T-helper 1 cell treated with Interleukin-12 subunit alpha and Interleukin-12 subunit beta and Interleukin-4 antibody, amounts not matched to agents 30 μg/mL and 1 μg/mL, for 36 hours (primary cell): Measurements from ENCODE around the gene SNX11.
"Not testable (repeated sequence)": the region's sequence is repeated elsewhere in the genome, so short reads cannot be mapped to it uniquely, and the experiment has no call there.

Source experiments
- H3K27ac Mint-ChIP-seq: one replicate; pipeline ENCODE4 v1.8.0; 2021; ENCODE audit warnings: mild to moderate bottlenecking, mixed read lengths
- H3K27me3 Mint-ChIP-seq: one replicate; pipeline ENCODE4 v1.8.0; 2021; ENCODE audit warnings: low read depth, mixed read lengths
- H3K36me3 Mint-ChIP-seq: one replicate; pipeline ENCODE4 v1.8.0; 2021; ENCODE audit warnings: low read depth, mixed read lengths
- H3K4me1 Mint-ChIP-seq: one replicate; pipeline ENCODE4 v1.8.0; 2021; ENCODE audit warnings: low read depth, mixed read lengths
- H3K4me3 Mint-ChIP-seq: one replicate; pipeline ENCODE4 v1.8.0; 2021; ENCODE audit warnings: mild to moderate bottlenecking, moderate library complexity, mixed read lengths
- H3K9me3 Mint-ChIP-seq: one replicate; pipeline ENCODE4 v1.8.0; 2021; ENCODE audit warnings: mixed read lengths

SNX11 gene

GRCh38 chr17:48073566-48074094 is 33.9 kb upstream of the SNX11 start:
- not testable (repeated sequence) for H3K9me3 Mint-ChIP-seq, H3K4me1 Mint-ChIP-seq, H3K27ac Mint-ChIP-seq, H3K27me3 Mint-ChIP-seq, H3K4me3 Mint-ChIP-seq
- peaks cover 29% of the 10 kb centered on the region for H3K36me3 Mint-ChIP-seq

GRCh38 chr17:48074322-48075081 is 33.1 kb upstream of the SNX11 start:
- Mint-ChIP-seq H3K27ac (no peak overlapping the region), H3K4me1 (peaks cover 4% of the 10 kb centered on the region)

GRCh38 chr17:48077152-48077551 is 30.4 kb upstream of the SNX11 start:
- not testable (repeated sequence) for H3K4me1 Mint-ChIP-seq, H3K4me3 Mint-ChIP-seq, H3K27ac Mint-ChIP-seq, H3K27me3 Mint-ChIP-seq, H3K9me3 Mint-ChIP-seq
- peaks cover 17% of the 10 kb centered on the region for H3K36me3 Mint-ChIP-seq

More at GRCh38 chr17:48074322-48075081, 33.1 kb upstream of the SNX11 start:
- Mint-ChIP-seq H3K27me3 (no peaks in the 10 kb centered on the region), H3K36me3 (peaks cover 28% of the 10 kb centered on the region), H3K9me3 (no peaks in the 10 kb centered on the region), H3K4me3 (no peak overlapping the region)

GRCh38 chr17:48081858-48082257 is 25.7 kb upstream of the SNX11 start:
- Mint-ChIP-seq H3K4me3 (no peak overlapping the region), H3K9me3 (no peaks in the 10 kb centered on the region), H3K36me3 (peaks cover under 1% of the 10 kb centered on the region), H3K27me3 (no peaks in the 10 kb centered on the region), H3K27ac (no peak overlapping the region), H3K4me1 (peaks cover 7% of the 10 kb centered on the region)

- Mint-ChIP-seq H3K27me3 (no peaks in the 10 kb centered on the region), H3K4me1 (peaks cover 7% of the 10 kb centered on the region), H3K27ac (no peak overlapping the region), H3K36me3 (no peaks in the 10 kb centered on the region), H3K9me3 (no peaks in the 10 kb centered on the region), H3K4me3 (no peak overlapping the region)
Observed at GRCh38 chr17:48084932-48085331, 22.6 kb upstream of the SNX11 start.

- no peak overlapping the region for H3K27ac Mint-ChIP-seq
- peaks cover 14% of the 10 kb centered on the region for H3K36me3 Mint-ChIP-seq
- no peaks in the 10 kb centered on the region for H3K9me3 Mint-ChIP-seq
- H3K4me3 Mint-ChIP-seq: no peak overlapping the region
- peaks cover 7% of the 10 kb centered on the region for H3K4me1 Mint-ChIP-seq
- H3K27me3 Mint-ChIP-seq: no peaks in the 10 kb centered on the region
Observed at GRCh38 chr17:48093341-48094045, 14.1 kb upstream of the SNX11 start.

- H3K27ac Mint-ChIP-seq: no peak overlapping the region
- H3K4me3 Mint-ChIP-seq: no peak overlapping the region
- H3K4me1 Mint-ChIP-seq: peaks cover 11% of the 10 kb centered on the region
- H3K27me3 Mint-ChIP-seq: no peaks in the 10 kb centered on the region
- H3K36me3 Mint-ChIP-seq: peaks cover 14% of the 10 kb centered on the region
- no peaks in the 10 kb centered on the region for H3K9me3 Mint-ChIP-seq
Observed at GRCh38 chr17:48095611-48096010, 12.0 kb upstream of the SNX11 start.

- no peak overlapping the region for H3K27ac Mint-ChIP-seq
- H3K9me3 Mint-ChIP-seq: peaks cover 8% of the 10 kb centered on the region
- H3K4me3 Mint-ChIP-seq: peak overlapping the region; percentile 96
- H3K4me1 Mint-ChIP-seq: peaks cover 32% of the 10 kb centered on the region
- H3K27me3 Mint-ChIP-seq: no peaks in the 10 kb centered on the region
- H3K36me3 Mint-ChIP-seq: peaks cover 5% of the 10 kb centered on the region
Observed at GRCh38 chr17:48100160-48100559, 7.4 kb upstream of the SNX11 start.

- Mint-ChIP-seq H3K9me3 (peaks cover 8% of the 10 kb centered on the region), H3K27ac (peak overlapping the region; percentile 83), H3K4me3 (peak overlapping the region; percentile 96), H3K36me3 (peaks cover 5% of the 10 kb centered on the region), H3K4me1 (peaks cover 32% of the 10 kb centered on the region), H3K27me3 (no peaks in the 10 kb centered on the region)
Observed at GRCh38 chr17:48100591-48101011, 7.0 kb upstream of the SNX11 start.

- Mint-ChIP-seq H3K4me3 (peak within 1 kb of the TSS; percentile 96), H3K4me1 (peaks cover 33% of the 10 kb centered on the region), H3K36me3 (peaks cover 5% of the 10 kb centered on the region), H3K27ac (peak within 1 kb of the TSS; percentile 83), H3K27me3 (no peaks in the 10 kb centered on the region), H3K9me3 (peaks cover 8% of the 10 kb centered on the region)
Observed at GRCh38 chr17:48101012-48101720, 6.4 kb upstream of the SNX11 start, which contains the start of gene CBX1. Gene CBX1 (minus strand): TSS chr17:48101478. CDS start chr17:48077004, 24,474 bp downstream.

GRCh38 chr17:48102043-48102750 is 5.4 kb upstream of the SNX11 start:
- Mint-ChIP-seq H3K27ac (peak overlapping the region; percentile 65), H3K4me3 (peak overlapping the region; percentile 96), H3K9me3 (peaks cover 8% of the 10 kb centered on the region), H3K27me3 (no peaks in the 10 kb centered on the region), H3K4me1 (peaks cover 39% of the 10 kb centered on the region), H3K36me3 (peaks cover 5% of the 10 kb centered on the region)

- Mint-ChIP-seq H3K36me3 (peaks cover 5% of the 10 kb centered on the region), H3K27me3 (no peaks in the 10 kb centered on the region), H3K9me3 (peaks cover 8% of the 10 kb centered on the region), H3K4me1 (peaks cover 43% of the 10 kb centered on the region), H3K4me3 (peak overlapping the region; percentile 38), H3K27ac (peak overlapping the region; percentile 78)
Observed at GRCh38 chr17:48102798-48103715, 4.5 kb upstream of the SNX11 start.

GRCh38 chr17:48104440-48104839 is 3.1 kb upstream of the SNX11 start:
- Mint-ChIP-seq H3K4me3 (peak overlapping the region; percentile 5), H3K9me3 (peaks cover 8% of the 10 kb centered on the region), H3K36me3 (peaks cover 5% of the 10 kb centered on the region), H3K4me1 (peaks cover 50% of the 10 kb centered on the region), H3K27me3 (no peaks in the 10 kb centered on the region), H3K27ac (no peak overlapping the region)
